Ishikawa (cell line): Measurements from ENCODE around the gene FEM1C.

Experiments used
- CEBPB ChIP-seq: IDR thresholded peaks from 2 replicates; pipeline ENCODE4 v1.6.1; 2012
- CREB1 ChIP-seq: IDR thresholded peaks from 2 replicates; pipeline ENCODE4 v1.6.1; 2012; ENCODE audit warnings: low read depth
- EGR1 ChIP-seq: IDR thresholded peaks from 2 replicates; pipeline ENCODE4 v1.6.1; 2012
- EP300 ChIP-seq: IDR thresholded peaks from 2 replicates; pipeline ENCODE4 v1.6.1; 2012; ENCODE audit warnings: borderline replicate concordance
- FOXM1 ChIP-seq: IDR thresholded peaks from 2 replicates; pipeline ENCODE4 v1.6.1; 2012; ENCODE audit warnings: low read depth, borderline replicate concordance
- NFIC ChIP-seq: IDR thresholded peaks from 2 replicates; pipeline ENCODE4 v1.6.1; 2012
- RAD21 ChIP-seq: IDR thresholded peaks from 2 replicates; pipeline ENCODE4 v1.6.1; 2012; ENCODE audit warnings: low read depth
- TAF1 ChIP-seq: IDR thresholded peaks from 2 replicates; pipeline ENCODE4 v1.6.1; 2012; ENCODE audit warnings: low read depth, mild to moderate bottlenecking
- TCF12 ChIP-seq: IDR thresholded peaks from 2 replicates; pipeline ENCODE4 v1.6.1; 2012; ENCODE audit warnings: low read depth
- TEAD4 ChIP-seq: IDR thresholded peaks from 2 replicates; pipeline ENCODE4 v1.6.1; 2012
- USF1 ChIP-seq: IDR thresholded peaks from 2 replicates; pipeline ENCODE4 v1.6.1; 2012
- YY1 ChIP-seq: IDR thresholded peaks from 2 replicates; pipeline ENCODE4 v1.6.1; 2012; ENCODE audit warnings: low read depth
- ZBTB7A ChIP-seq: IDR thresholded peaks from 2 replicates; pipeline ENCODE4 v1.6.1; 2012; ENCODE audit warnings: low read depth
- TF ChIP-seq, protein P1 (sequence below): IDR thresholded peaks from 2 replicates; pipeline ENCODE4 v1.6.1; 2012; ENCODE audit warnings: low read depth, mild to moderate bottlenecking
- TF ChIP-seq, protein P2 (sequence below): IDR thresholded peaks from 2 replicates; pipeline ENCODE4 v1.6.1; 2012

The FEM1C gene

DNA sequence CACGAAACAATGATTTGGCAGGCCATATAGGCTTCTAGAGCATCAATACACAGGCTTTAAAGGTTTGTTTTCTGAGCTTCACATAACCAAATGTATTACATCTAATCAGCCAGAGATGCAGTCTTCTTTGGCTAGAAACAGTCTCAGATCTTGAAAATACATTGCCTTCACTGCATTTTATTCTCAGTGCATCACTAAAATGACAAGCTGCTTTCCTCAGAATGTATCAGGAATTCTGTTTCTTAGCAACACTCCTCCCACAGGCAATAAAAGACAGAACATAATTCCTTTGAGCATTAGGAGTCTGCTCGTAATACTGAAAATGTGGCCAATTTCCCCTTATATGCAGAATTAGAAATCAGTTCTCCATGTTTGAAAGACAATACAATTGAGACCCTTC, 36.9 kb downstream of the FEM1C start:
- TF ChIP-seq YY1 (no peak), USF1 (no peak), FOXM1 (no peak), CREB1 (no peak)
- TF ChIP-seq, protein P1, sequence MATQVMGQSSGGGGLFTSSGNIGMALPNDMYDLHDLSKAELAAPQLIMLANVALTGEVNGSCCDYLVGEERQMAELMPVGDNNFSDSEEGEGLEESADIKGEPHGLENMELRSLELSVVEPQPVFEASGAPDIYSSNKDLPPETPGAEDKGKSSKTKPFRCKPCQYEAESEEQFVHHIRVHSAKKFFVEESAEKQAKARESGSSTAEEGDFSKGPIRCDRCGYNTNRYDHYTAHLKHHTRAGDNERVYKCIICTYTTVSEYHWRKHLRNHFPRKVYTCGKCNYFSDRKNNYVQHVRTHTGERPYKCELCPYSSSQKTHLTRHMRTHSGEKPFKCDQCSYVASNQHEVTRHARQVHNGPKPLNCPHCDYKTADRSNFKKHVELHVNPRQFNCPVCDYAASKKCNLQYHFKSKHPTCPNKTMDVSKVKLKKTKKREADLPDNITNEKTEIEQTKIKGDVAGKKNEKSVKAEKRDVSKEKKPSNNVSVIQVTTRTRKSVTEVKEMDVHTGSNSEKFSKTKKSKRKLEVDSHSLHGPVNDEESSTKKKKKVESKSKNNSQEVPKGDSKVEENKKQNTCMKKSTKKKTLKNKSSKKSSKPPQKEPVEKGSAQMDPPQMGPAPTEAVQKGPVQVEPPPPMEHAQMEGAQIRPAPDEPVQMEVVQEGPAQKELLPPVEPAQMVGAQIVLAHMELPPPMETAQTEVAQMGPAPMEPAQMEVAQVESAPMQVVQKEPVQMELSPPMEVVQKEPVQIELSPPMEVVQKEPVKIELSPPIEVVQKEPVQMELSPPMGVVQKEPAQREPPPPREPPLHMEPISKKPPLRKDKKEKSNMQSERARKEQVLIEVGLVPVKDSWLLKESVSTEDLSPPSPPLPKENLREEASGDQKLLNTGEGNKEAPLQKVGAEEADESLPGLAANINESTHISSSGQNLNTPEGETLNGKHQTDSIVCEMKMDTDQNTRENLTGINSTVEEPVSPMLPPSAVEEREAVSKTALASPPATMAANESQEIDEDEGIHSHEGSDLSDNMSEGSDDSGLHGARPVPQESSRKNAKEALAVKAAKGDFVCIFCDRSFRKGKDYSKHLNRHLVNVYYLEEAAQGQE = no peak

GRCh38 chr5:115503420-115503819, 41.2 kb downstream of the FEM1C start:
- TF ChIP-seq, protein P2, sequence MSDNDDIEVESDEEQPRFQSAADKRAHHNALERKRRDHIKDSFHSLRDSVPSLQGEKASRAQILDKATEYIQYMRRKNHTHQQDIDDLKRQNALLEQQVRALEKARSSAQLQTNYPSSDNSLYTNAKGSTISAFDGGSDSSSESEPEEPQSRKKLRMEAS = no peak
- no peak for TF ChIP-seq CREB1
- TF ChIP-seq NFIC = no peak
- TF ChIP-seq EP300 = no peak
- TF ChIP-seq, protein P1 = no peak
- no peak for TF ChIP-seq EGR1
- no peak for TF ChIP-seq ZBTB7A
- no peak for TF ChIP-seq RAD21
- TF ChIP-seq TEAD4 = no peak
- no peak for TF ChIP-seq TCF12
- no peak for TF ChIP-seq FOXM1
- TF ChIP-seq CEBPB = no peak

- no peak for TF ChIP-seq TAF1
- TF ChIP-seq USF1 = no peak
- TF ChIP-seq ZBTB7A = no peak
- no peak for TF ChIP-seq RAD21
- TF ChIP-seq, protein P2 = no peak
- no peak for TF ChIP-seq YY1
- TF ChIP-seq EGR1 = no peak
- TF ChIP-seq FOXM1 = no peak
- TF ChIP-seq CREB1 = no peak
- TF ChIP-seq, protein P1 = no peak
- no peak for TF ChIP-seq CEBPB
- no peak for TF ChIP-seq TCF12
- TF ChIP-seq EP300 = no peak
- TF ChIP-seq NFIC = no peak
- TF ChIP-seq TEAD4 = no peak
These were observed 42.9 kb downstream of the FEM1C start for GRCh38 chr5:115501464-115502210.

DNA sequence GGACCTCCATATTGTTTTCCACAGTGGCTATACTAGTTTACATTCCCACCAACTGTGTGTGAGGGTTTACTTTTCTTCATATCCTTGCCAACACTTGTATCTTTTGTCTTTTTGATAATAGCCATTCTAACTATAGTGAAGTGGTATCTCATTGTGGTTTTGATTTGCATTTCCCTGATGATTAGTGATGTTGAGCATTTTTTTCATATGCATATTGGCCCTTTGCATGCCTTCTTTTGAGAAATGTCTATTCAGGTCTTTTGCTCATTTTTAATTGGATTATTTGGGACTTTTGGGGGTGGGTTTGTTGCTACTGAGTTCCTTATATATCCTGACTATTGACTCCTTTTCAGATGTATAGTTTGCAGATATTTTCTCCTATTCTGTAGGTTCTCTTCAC, 44.4 kb downstream of the FEM1C start:
- TF ChIP-seq TEAD4 = no peak
- no peak for TF ChIP-seq YY1
